ENCODE data around the gene SNORC. TPM values are rescaled to one million over a fixed set of nuclear protein-coding genes. Genes with fewer than 3 reads are reported as not detected.

Gene SNORC
- polyA plus RNA-seq, 1 donor (not counting 4 experiments of a cell fraction or from before 2014, with no cell fraction given): 0.66 TPM

GRCh38 chr2:232892843-232893242, 22.8 kb downstream of the SNORC start:
- Histone ChIP-seq H3K4me3 (ENCODE audit: control insufficient read depth in 2 of 3, extremely low read depth in 1 of 3, insufficient read depth in 2 of 3, low read depth in 1 of 3, low read length in 3 of 3) (no peak overlapping the region), H3K4me1 (ENCODE audit: control insufficient read depth, extremely low read depth, insufficient read depth, low read length) (peaks cover 5% of the 10 kb centered on the region), H3K36me3 (ENCODE audit: control insufficient read depth in 2 of 2, extremely low read depth in 1 of 2, insufficient read depth in 2 of 2, low read length in 2 of 2) (no peaks in the 10 kb centered on the region), H3K27me3 (ENCODE audit: control insufficient read depth, extremely low read depth, insufficient read depth, low read length) (no peaks in the 10 kb centered on the region), H2AFZ (ENCODE audit: control insufficient read depth, low read length) (no peak overlapping the region), H3K9me3 (ENCODE audit: control insufficient read depth, low read depth, low read length) (no peaks in the 10 kb centered on the region), H3K9me1 (ENCODE audit: control insufficient read depth, extremely low read depth, insufficient read depth, low read length) (no peaks in the 10 kb centered on the region), H3K4me2 (ENCODE audit: control insufficient read depth, extremely low read depth, insufficient read depth, low read depth, low read length) (no peak overlapping the region), H4K20me1 (ENCODE audit: control insufficient read depth, extremely low read depth, insufficient read depth, low read length) (no peaks in the 10 kb centered on the region), H3K79me2 (ENCODE audit: control insufficient read depth, insufficient read depth, low read length) (no peaks in the 10 kb centered on the region), H3K27ac (ENCODE audit: control insufficient read depth, insufficient read depth, low read length) (no peak overlapping the region), H3K9ac (ENCODE audit: control insufficient read depth, extremely low read depth, insufficient read depth, low read length) (no peak overlapping the region)
- DNase-seq (ENCODE audit: low read depth, low spot score) (no peak), FAIRE-seq (no peak)
- dilution Hi-C loops (cut with MboI; ENCODE audit: extremely low pct_ligation_motif_present, low sequenced_read_pairs): no loop called here
- no peak for TF ChIP-seq EZH2 (IDR thresholded peaks at IDR 0.05; ENCODE audit: low read length)
- TF ChIP-seq CTCF (optimal IDR thresholded peaks at IDR 0.05 in 1 of 3, IDR thresholded peaks at IDR 0.05 in 1 of 3, conservative IDR thresholded peaks at IDR 0.05 in 1 of 3; ENCODE audit: extremely low read depth in 1 of 3, insufficient read depth in 2 of 3, low read length in 3 of 3): no peak

- no peak for TF ChIP-seq CTCF (optimal IDR thresholded peaks at IDR 0.05 in 1 of 3, IDR thresholded peaks at IDR 0.05 in 1 of 3, conservative IDR thresholded peaks at IDR 0.05 in 1 of 3; ENCODE audit: extremely low read depth in 1 of 3, insufficient read depth in 2 of 3, low read length in 3 of 3)
- TF ChIP-seq EZH2 (IDR thresholded peaks at IDR 0.05; ENCODE audit: low read length): no peak
- no peak overlapping the region for H2AFZ ChIP-seq (ENCODE audit: control insufficient read depth, low read length)
- no peaks in the 10 kb centered on the region for H3K79me2 ChIP-seq (ENCODE audit: control insufficient read depth, insufficient read depth, low read length)
- no peak overlapping the region for H3K9ac ChIP-seq (ENCODE audit: control insufficient read depth, extremely low read depth, insufficient read depth, low read length)
- H3K36me3 ChIP-seq (ENCODE audit: control insufficient read depth in 2 of 2, extremely low read depth in 1 of 2, insufficient read depth in 2 of 2, low read length in 2 of 2): no peaks in the 10 kb centered on the region
- H3K27ac ChIP-seq (ENCODE audit: control insufficient read depth, insufficient read depth, low read length): no peak overlapping the region
- H3K9me3 ChIP-seq (ENCODE audit: control insufficient read depth, low read depth, low read length): no peaks in the 10 kb centered on the region
- peaks cover 5% of the 10 kb centered on the region for H3K4me1 ChIP-seq (ENCODE audit: control insufficient read depth, extremely low read depth, insufficient read depth, low read length)
- H3K4me2 ChIP-seq (ENCODE audit: control insufficient read depth, extremely low read depth, insufficient read depth, low read depth, low read length): no peak overlapping the region
- FAIRE-seq: no peak
- dilution Hi-C loops (cut with MboI; ENCODE audit: extremely low pct_ligation_motif_present, low sequenced_read_pairs): no loop called here
- no peak overlapping the region for H3K4me3 ChIP-seq (ENCODE audit: control insufficient read depth in 2 of 3, extremely low read depth in 1 of 3, insufficient read depth in 2 of 3, low read depth in 1 of 3, low read length in 3 of 3)
- DNase-seq (ENCODE audit: low read depth, low spot score): no peak
- H3K27me3 ChIP-seq (ENCODE audit: control insufficient read depth, extremely low read depth, insufficient read depth, low read length): no peaks in the 10 kb centered on the region
- H4K20me1 ChIP-seq (ENCODE audit: control insufficient read depth, extremely low read depth, insufficient read depth, low read length): no peaks in the 10 kb centered on the region
- H3K9me1 ChIP-seq (ENCODE audit: control insufficient read depth, extremely low read depth, insufficient read depth, low read length): no peaks in the 10 kb centered on the region
Measured at GRCh38 chr2:232893834-232894233, 23.8 kb downstream of the SNORC start.
